Ovary (tissue), 9 donors: Measurements from ENCODE around the gene ADGRL1. TPM values are rescaled to one million over a fixed set of nuclear protein-coding genes. Genes with fewer than 3 reads are reported as not detected.

Experiments used
- DNase-seq, 5 donors: peaks; one replicate each; pipeline ENCODE4 v3.0.0-alpha.2; 2019 to 2020
- H3K27ac ChIP-seq, 2 donors: fragments of 200-600 bp; one replicate each; pipeline versions ENCODE4 v1.5.1 to v1.8.0; 2019 to 2022
- H3K27me3 ChIP-seq: fragments of 200-600 bp; one replicate; pipeline ENCODE4 v1.8.0; 2022
- H3K36me3 ChIP-seq: fragments of 200-600 bp; sonication (generic); one replicate; pipeline ENCODE4 v1.5.1; 2019
- H3K4me1 ChIP-seq: one replicate; pipeline ENCODE4 v1.8.1; 2013; ENCODE audit warnings: mild to moderate bottlenecking, moderate library complexity; ENCODE audit not compliant: insufficient read depth
- H3K4me3 ChIP-seq: fragments of 200-600 bp; sonication (generic); one replicate; pipeline ENCODE4 v1.5.1; 2017
- H3K9me3 ChIP-seq, 2 donors: fragments of 200-600 bp in 1 of 2; sonication (generic) in 1 of 2; one replicate each; pipeline versions ENCODE4 v1.5.1 to v1.8.1; 2013 to 2019; ENCODE audit warnings: mild to moderate bottlenecking in 1 of 2, moderate library complexity in 1 of 2
- EP300 ChIP-seq: sonication (generic); formaldehyde crosslinking; IDR thresholded peaks from one replicate; pipeline ENCODE4 v1.6.1; 2017; ENCODE audit warnings: antibody characterized with exemption
- POLR2A ChIP-seq: fragments of 450-650 bp; IDR thresholded peaks from one replicate; pipeline ENCODE4 v1.6.1; 2017; ENCODE audit warnings: antibody characterized with exemption, mild to moderate bottlenecking, moderate library complexity
- WGBS, 3 donors: extraction: QIAGEN DNeasy Blood & Tissue Kit in 1 of 3; methylation state at CpG; one replicate each; pipeline versions ENCODE4 v1.1.5 to v1.1.7; 2013 to 2017; 5-methylcytosine and 5-hydroxymethylcytosine counted together
- intact Hi-C, 4 donors: fragments of 100-400 bp; cut with DNase I; formaldehyde crosslinking; loops; one replicate each; pipeline versions ENCODE4 v1.11.0 to v1.15.1; 2022 to 2023
- polyA plus RNA-seq, 2 donors: library from polyadenylated mRNA; stranded (reverse); fragments of 200-250 nt in 1 of 2; fragments of 350-450 nt in 1 of 2; fragmentation: Illumina TruSeq in 1 of 2; extraction: RNeasy Lipid Tissue Mini Kit (QIAGEN cat#74804) in 1 of 2; gene quantifications; one replicate each; pipeline ENCODE4 v1.2.3, GENCODE V29; 2013 to 2014
- total RNA-seq, 7 donors: library from RNA; depleted of rRNA in 2 of 7; stranded (reverse); fragments of >200 nt in 2 of 7; fragmentation: NEBNext Ultra II Directional in 3 of 7; extraction: Animal tissue kit (Norgen Biotek cat#: 25700) in 3 of 7; gene quantifications; one replicate each; pipeline versions ENCODE4 v1.1.0 to v1.2.4, GENCODE V29; 2016 to 2023
- TF ChIP-seq, protein P1 (sequence below), 3 donors: fragments of 450-650 bp in 2 of 3; fragments of 200-600 bp in 1 of 3; IDR thresholded peaks; one replicate each; pipeline versions ENCODE4 v1.5.1 to v1.8.0; 2016 to 2022; ENCODE audit warnings: antibody characterized with exemption in 3 of 3, mild to moderate bottlenecking in 1 of 3
- donor health status: DM: no; HTN: no; CAD: no; lungs with moderate emphysema.
- donor health status: DM: no; HTN: no; CAD: no.
- donor health status: Bipolar disorder and iron deficiency.
- donor health status: DM: yes; HTN: yes; CAD: no.
- donor health status: DM: no; HTN: no; CAD: no.
- donor health status: DM: yes; HTN: yes; CAD: no.

The ADGRL1 gene
- total and polyA plus RNA-seq, 9 donors: 2.1 to 36.8 (median 12.1) TPM

DNA sequence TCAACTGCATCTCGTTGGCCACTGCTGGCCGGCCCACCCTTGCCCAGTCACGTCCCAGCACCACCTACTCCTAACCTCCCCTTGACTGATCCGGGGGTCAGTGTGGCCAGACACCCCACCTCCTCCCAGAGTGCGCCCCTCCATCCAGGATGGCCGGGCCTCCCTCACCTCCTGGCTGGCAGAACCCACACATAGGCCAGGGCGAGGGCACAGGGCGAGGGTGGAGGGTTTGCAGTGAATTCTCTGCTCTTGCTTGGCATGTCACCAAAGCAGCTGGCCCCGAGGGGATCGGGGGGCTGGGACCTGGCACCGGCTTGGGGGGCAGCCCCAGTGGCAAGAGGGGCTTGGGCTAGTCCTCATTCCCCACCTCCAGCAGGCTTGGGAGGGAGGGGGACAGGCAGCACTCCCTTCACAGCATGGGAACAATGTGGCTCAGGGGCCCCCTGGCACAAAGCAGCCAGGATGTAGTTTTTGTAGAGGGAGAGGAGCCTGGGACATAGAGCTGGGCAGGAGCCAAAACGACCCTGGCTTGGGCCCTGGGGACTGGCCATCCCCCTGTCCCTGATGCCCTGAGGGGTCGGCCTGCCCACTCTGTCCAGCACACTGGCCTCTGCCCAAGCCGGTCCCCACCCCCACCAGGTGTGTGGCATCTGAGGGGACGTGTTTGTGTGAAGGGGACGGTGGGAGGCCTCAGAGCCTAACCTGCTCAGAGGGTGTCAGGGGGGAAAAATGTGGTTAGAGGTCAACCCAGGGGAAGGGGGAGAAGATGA lies 41.1 kb downstream of the ADGRL1 start:
- Histone ChIP-seq H3K4me3 (no peak overlapping the region), H3K27me3 (no peaks in the 10 kb centered on the region), H3K4me1 (peaks cover 3% of the 10 kb centered on the region), H3K9me3 (no peaks in the 10 kb centered on the region), H3K27ac (no peak overlapping the region), H3K36me3 (no peaks in the 10 kb centered on the region)
- TF ChIP-seq, protein P1, sequence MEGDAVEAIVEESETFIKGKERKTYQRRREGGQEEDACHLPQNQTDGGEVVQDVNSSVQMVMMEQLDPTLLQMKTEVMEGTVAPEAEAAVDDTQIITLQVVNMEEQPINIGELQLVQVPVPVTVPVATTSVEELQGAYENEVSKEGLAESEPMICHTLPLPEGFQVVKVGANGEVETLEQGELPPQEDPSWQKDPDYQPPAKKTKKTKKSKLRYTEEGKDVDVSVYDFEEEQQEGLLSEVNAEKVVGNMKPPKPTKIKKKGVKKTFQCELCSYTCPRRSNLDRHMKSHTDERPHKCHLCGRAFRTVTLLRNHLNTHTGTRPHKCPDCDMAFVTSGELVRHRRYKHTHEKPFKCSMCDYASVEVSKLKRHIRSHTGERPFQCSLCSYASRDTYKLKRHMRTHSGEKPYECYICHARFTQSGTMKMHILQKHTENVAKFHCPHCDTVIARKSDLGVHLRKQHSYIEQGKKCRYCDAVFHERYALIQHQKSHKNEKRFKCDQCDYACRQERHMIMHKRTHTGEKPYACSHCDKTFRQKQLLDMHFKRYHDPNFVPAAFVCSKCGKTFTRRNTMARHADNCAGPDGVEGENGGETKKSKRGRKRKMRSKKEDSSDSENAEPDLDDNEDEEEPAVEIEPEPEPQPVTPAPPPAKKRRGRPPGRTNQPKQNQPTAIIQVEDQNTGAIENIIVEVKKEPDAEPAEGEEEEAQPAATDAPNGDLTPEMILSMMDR (IDR thresholded peaks at IDR 0.05): no peak
- TF ChIP-seq EP300 (no peak), POLR2A (no peak)
- intact Hi-C loops: no loop called here
- WGBS, 3 donors: 72 to 78% (median 77%) methylated on average over 15 to 16 of the region's 16 CpGs
- DNase-seq: no peak

GRCh38 chr19:14164082-14164481 lies 41.9 kb downstream of the ADGRL1 start:
- Histone ChIP-seq H3K27me3 (no peaks in the 10 kb centered on the region), H3K27ac (no peak overlapping the region), H3K9me3 (no peaks in the 10 kb centered on the region), H3K36me3 (no peaks in the 10 kb centered on the region), H3K4me3 (no peak overlapping the region), H3K4me1 (peaks cover 3% of the 10 kb centered on the region)
- TF ChIP-seq, protein P1 (IDR thresholded peaks at IDR 0.05): no peak
- TF ChIP-seq EP300 (no peak), POLR2A (no peak)
- no peak for DNase-seq
- intact Hi-C loops: no loop called here
- 70 to 79% (median 74%) methylated on average over 11 of the region's 11 CpGs for WGBS, 3 donors

- Histone ChIP-seq H3K4me3 (no peak overlapping the region), H3K36me3 (no peaks in the 10 kb centered on the region)
Measured at GRCh38 chr19:14162871-14163297, 43.1 kb downstream of the ADGRL1 start.

GRCh38 chr19:14161305-14161704 lies 44.7 kb downstream of the ADGRL1 start:
- no peaks in the 10 kb centered on the region for H3K36me3 ChIP-seq
- TF ChIP-seq EP300 (no peak), POLR2A (no peak)
- TF ChIP-seq, protein P1 (IDR thresholded peaks at IDR 0.05): no peak
- WGBS, 3 donors: 90 to 92% (median 91%) methylated on average over 19 of the region's 19 CpGs

More at GRCh38 chr19:14162871-14163297, 43.1 kb downstream of the ADGRL1 start:
- peaks cover 3% of the 10 kb centered on the region for H3K4me1 ChIP-seq
- 95 to 97% (median 97%) methylated on average over 38 of the region's 38 CpGs for WGBS, 3 donors
- TF ChIP-seq POLR2A (no peak), EP300 (no peak)
- TF ChIP-seq, protein P1 (IDR thresholded peaks at IDR 0.05): no peak
- H3K9me3 ChIP-seq: no peaks in the 10 kb centered on the region
- no peak for DNase-seq
- no peaks in the 10 kb centered on the region for H3K27me3 ChIP-seq
- H3K27ac ChIP-seq: no peak overlapping the region
- intact Hi-C loops: no loop called here

More at GRCh38 chr19:14161305-14161704, 44.7 kb downstream of the ADGRL1 start:
- H3K4me3 ChIP-seq: no peak overlapping the region
- intact Hi-C loops: no loop called here
- no peak overlapping the region for H3K27ac ChIP-seq
- no peaks in the 10 kb centered on the region for H3K4me1 ChIP-seq
- no peak for DNase-seq
- no peaks in the 10 kb centered on the region for H3K9me3 ChIP-seq
- H3K27me3 ChIP-seq: no peaks in the 10 kb centered on the region
